HepG2 (cell line): Measurements from ENCODE around the gene LSM12. TPM values are rescaled to one million over a fixed set of nuclear protein-coding genes. Genes with fewer than 3 reads are reported as not detected.

Experiments
- GMEB1 ChIP-seq: sonication (generic); formaldehyde crosslinking; IDR thresholded peaks from 2 replicates; pipeline ENCODE4 v1.5.1; 2020; ENCODE audit warnings: missing genetic modification reagents, mild to moderate bottlenecking, borderline replicate concordance
- MED13 ChIP-seq: sonication (generic); formaldehyde crosslinking; IDR thresholded peaks from 2 replicates; pipeline ENCODE4 v1.5.0; 2020; ENCODE audit warnings: missing genetic modification reagents
- NCOA1 ChIP-seq: sonication (generic); formaldehyde crosslinking; IDR thresholded peaks from 2 replicates; pipeline ENCODE4 v1.9.0; 2021; ENCODE audit warnings: missing genetic modification reagents
- RBM39 ChIP-seq: fragments of 200-400 bp; formaldehyde crosslinking; IDR thresholded peaks from one replicate; pipeline ENCODE4 v1.6.1; 2018; ENCODE audit warnings: antibody characterized with exemption, mild to moderate bottlenecking, low read depth, low read length; ENCODE audit not compliant: poor library complexity, severe bottlenecking
- RORA ChIP-seq: sonication (generic); formaldehyde crosslinking; IDR thresholded peaks from 2 replicates; pipeline ENCODE4 v1.5.0; 2020; ENCODE audit warnings: mild to moderate bottlenecking, missing genetic modification reagents, moderate library complexity
- TOPORS ChIP-seq: sonication (generic); formaldehyde crosslinking; IDR thresholded peaks from 2 replicates; pipeline ENCODE4 v1.8.0; 2023; ENCODE audit warnings: mild to moderate bottlenecking, missing genetic modification reagents
- ZBTB38 ChIP-seq: sonication (generic); formaldehyde crosslinking; IDR thresholded peaks from 2 replicates; pipeline ENCODE4 v1.5.1; 2020; ENCODE audit warnings: mild to moderate bottlenecking, missing genetic modification reagents
- ZGPAT ChIP-seq: IDR thresholded peaks from 2 replicates; pipeline ENCODE4 v1.6.1; 2016; ENCODE audit warnings: mild to moderate bottlenecking
- ZMYM3 ChIP-seq: sonication (generic); formaldehyde crosslinking; IDR thresholded peaks from 2 replicates; pipeline ENCODE4 v1.5.1; 2020; ENCODE audit warnings: mild to moderate bottlenecking, missing genetic modification reagents
- ZNF121 ChIP-seq: sonication (generic); formaldehyde crosslinking; IDR thresholded peaks from 2 replicates; pipeline ENCODE4 v1.5.0; 2020; ENCODE audit warnings: mild to moderate bottlenecking, missing genetic modification reagents
- ZNF280B ChIP-seq: sonication (generic); formaldehyde crosslinking; IDR thresholded peaks from 2 replicates; pipeline ENCODE4 v1.5.0; 2020; ENCODE audit warnings: missing genetic modification reagents, mild to moderate bottlenecking, borderline replicate concordance
- ZNF556 ChIP-seq: sonication (generic); formaldehyde crosslinking; IDR thresholded peaks from 2 replicates; pipeline ENCODE4 v1.4.0; 2020; ENCODE audit warnings: mild to moderate bottlenecking, missing genetic modification reagents, borderline replicate concordance
- ZNF607 ChIP-seq: sonication (generic); formaldehyde crosslinking; IDR thresholded peaks from 2 replicates; pipeline ENCODE4 v1.5.1; 2020; ENCODE audit warnings: missing genetic modification reagents, mild to moderate bottlenecking, borderline replicate concordance
- ZNF781 ChIP-seq: sonication (generic); formaldehyde crosslinking; IDR thresholded peaks from 2 replicates; pipeline ENCODE4 v1.5.1; 2020; ENCODE audit warnings: borderline replicate concordance, mild to moderate bottlenecking, missing genetic modification reagents; ENCODE audit errors: not compliant biosample characterization
- polyA plus RNA-seq, 8 experiments: library from polyadenylated mRNA; depleted of rRNA in 3 of 8; stranded (reverse) in 7 of 8; unstranded in 1 of 8; fragments of >200 nt; fragmentation: Illumina TruSeq in 4 of 8; extraction: Trizol in 4 of 8; gene quantifications; 2 replicates each; pipeline versions ENCODE4 v1.2.1 to v1.2.3, GENCODE V29; 2011 to 2016; ENCODE audit warnings: low read depth in 4 of 8, missing spikeins in 1 of 8, mixed read lengths in 1 of 8; ENCODE audit not compliant: insufficient read depth in 1 of 8
- total RNA-seq, 5 experiments: library from RNA; depleted of rRNA; stranded (reverse); fragments of >200 nt; fragmentation: Illumina TruSeq; extraction: Trizol; gene quantifications; 2 replicates each; pipeline ENCODE4 v1.2.3, GENCODE V29; 2016; ENCODE audit warnings: low read depth in 1 of 5
- TF ChIP-seq, protein P1 (sequence below): fragments of 450-650 bp; IDR thresholded peaks from 2 replicates; pipeline ENCODE4 v1.6.1; 2016
- TF ChIP-seq, protein P2 (sequence below): sonication (generic); formaldehyde crosslinking; IDR thresholded peaks from 2 replicates; pipeline ENCODE4 v1.4.0; 2020; ENCODE audit warnings: mild to moderate bottlenecking, missing genetic modification reagents
- TF ChIP-seq, protein P3 (sequence below): sonication (generic); formaldehyde crosslinking; IDR thresholded peaks from 2 replicates; pipeline ENCODE4 v1.5.1; 2020; ENCODE audit warnings: missing genetic modification reagents, mild to moderate bottlenecking, borderline replicate concordance
- TF ChIP-seq, protein P4 (sequence below): IDR thresholded peaks from 2 replicates; pipeline ENCODE4 v1.6.1; 2016; ENCODE audit warnings: control low read depth

The LSM12 gene
- total and polyA plus RNA-seq, 2 of the 13 experiments (the other 11 are each of a cell fraction or from before 2014, with no cell fraction given) = 52.8 to 55.7 TPM

GRCh38 chr17:44066204-44066930 is at the start of gene LSM12 (continued):
- no peak; the same call in 1 of the 2 replicates for TF ChIP-seq ZBTB38 (CRISPR knock-in tag)
- TF ChIP-seq ZNF607 (CRISPR knock-in tag) = no peak
- TF ChIP-seq MED13 (CRISPR knock-in tag) = no peak
- no peak for TF ChIP-seq RBM39
- no peak for TF ChIP-seq ZNF121 (CRISPR knock-in tag)
- TF ChIP-seq TOPORS (CRISPR knock-in tag) = peak; percentile 62; the same call in 1 of the 2 replicates
- no peak for TF ChIP-seq ZMYM3 (CRISPR knock-in tag)
- TF ChIP-seq, protein P1, sequence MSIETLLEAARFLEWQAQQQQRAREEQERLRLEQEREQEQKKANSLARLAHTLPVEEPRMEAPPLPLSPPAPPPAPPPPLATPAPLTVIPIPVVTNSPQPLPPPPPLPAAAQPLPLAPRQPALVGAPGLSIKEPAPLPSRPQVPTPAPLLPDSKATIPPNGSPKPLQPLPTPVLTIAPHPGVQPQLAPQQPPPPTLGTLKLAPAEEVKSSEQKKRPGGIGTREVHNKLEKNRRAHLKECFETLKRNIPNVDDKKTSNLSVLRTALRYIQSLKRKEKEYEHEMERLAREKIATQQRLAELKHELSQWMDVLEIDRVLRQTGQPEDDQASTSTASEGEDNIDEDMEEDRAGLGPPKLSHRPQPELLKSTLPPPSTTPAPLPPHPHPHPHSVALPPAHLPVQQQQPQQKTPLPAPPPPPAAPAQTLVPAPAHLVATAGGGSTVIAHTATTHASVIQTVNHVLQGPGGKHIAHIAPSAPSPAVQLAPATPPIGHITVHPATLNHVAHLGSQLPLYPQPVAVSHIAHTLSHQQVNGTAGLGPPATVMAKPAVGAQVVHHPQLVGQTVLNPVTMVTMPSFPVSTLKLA = no peak
- TF ChIP-seq, protein P2, sequence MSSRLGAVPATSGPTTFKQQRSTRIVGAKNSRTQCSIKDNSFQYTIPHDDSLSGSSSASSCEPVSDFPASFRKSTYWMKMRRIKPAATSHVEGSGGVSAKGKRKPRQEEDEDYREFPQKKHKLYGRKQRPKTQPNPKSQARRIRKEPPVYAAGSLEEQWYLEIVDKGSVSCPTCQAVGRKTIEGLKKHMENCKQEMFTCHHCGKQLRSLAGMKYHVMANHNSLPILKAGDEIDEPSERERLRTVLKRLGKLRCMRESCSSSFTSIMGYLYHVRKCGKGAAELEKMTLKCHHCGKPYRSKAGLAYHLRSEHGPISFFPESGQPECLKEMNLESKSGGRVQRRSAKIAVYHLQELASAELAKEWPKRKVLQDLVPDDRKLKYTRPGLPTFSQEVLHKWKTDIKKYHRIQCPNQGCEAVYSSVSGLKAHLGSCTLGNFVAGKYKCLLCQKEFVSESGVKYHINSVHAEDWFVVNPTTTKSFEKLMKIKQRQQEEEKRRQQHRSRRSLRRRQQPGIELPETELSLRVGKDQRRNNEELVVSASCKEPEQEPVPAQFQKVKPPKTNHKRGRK (CRISPR knock-in tag) = no peak
- no peak for TF ChIP-seq NCOA1 (CRISPR knock-in tag)
- no peak; the same call in 1 of the 2 replicates for TF ChIP-seq ZGPAT
- no peak for TF ChIP-seq ZNF781 (CRISPR knock-in tag)
- TF ChIP-seq, protein P3, sequence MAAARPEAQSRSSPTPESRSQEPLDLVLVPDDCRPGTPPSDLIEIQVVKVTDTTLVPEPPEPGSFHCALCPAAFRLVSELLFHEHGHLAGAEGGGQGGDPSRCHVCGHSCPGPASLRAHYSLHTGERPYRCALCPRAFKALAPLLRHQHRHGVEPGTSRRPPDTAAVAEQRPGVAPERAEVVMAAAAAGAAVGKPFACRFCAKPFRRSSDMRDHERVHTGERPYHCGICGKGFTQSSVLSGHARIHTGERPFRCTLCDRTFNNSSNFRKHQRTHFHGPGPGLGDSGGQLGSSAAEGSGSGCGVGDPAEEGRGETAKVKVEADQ (CRISPR knock-in tag) = peak; percentile 74; the same call in 1 of the 2 replicates
- TF ChIP-seq, protein P4, sequence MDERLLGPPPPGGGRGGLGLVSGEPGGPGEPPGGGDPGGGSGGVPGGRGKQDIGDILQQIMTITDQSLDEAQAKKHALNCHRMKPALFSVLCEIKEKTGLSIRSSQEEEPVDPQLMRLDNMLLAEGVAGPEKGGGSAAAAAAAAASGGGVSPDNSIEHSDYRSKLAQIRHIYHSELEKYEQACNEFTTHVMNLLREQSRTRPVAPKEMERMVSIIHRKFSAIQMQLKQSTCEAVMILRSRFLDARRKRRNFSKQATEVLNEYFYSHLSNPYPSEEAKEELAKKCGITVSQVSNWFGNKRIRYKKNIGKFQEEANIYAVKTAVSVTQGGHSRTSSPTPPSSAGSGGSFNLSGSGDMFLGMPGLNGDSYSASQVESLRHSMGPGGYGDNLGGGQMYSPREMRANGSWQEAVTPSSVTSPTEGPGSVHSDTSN (CRISPR knock-in tag) = no peak
- TF ChIP-seq ZNF280B (CRISPR knock-in tag) = no peak
- peak; percentile 98 for TF ChIP-seq GMEB1 (CRISPR knock-in tag)
- no peak for TF ChIP-seq RORA
- peak; percentile 35; the same call in 1 of the 2 replicates for TF ChIP-seq ZNF556
